A549 (cell line): ENCODE measurements around the gene CUTA.

Experiments used
- CEBPB ChIP-seq, 2 experiments: fragments of >200 bp in 1 of 2; sonication (Bioruptor Twin) in 1 of 2; formaldehyde crosslinking in 1 of 2; IDR thresholded peaks; 2 replicates each; pipeline ENCODE4 v1.6.1; 2012 to 2016
- HDAC2 ChIP-seq: fragments of 200-600 bp; sonication (generic); IDR thresholded peaks from 2 replicates; pipeline ENCODE4 v1.6.1; 2016
- HEYL ChIP-seq: fragments of 250-450 bp; sonication (Bioruptor Pico); IDR thresholded peaks from 2 replicates; pipeline ENCODE4 v1.8.0; 2021; ENCODE audit warnings: mild to moderate bottlenecking, moderate library complexity
- JUNB ChIP-seq: fragments of >200 bp; sonication (Bioruptor Twin); formaldehyde crosslinking; IDR thresholded peaks from 2 replicates; pipeline ENCODE4 v1.6.1; 2016
- MAZ ChIP-seq: fragments of 150-350 bp; IDR thresholded peaks from 2 replicates; pipeline ENCODE4 v1.6.1; 2014; ENCODE audit warnings: antibody characterized with exemption, low read depth, low read length, borderline replicate concordance
- NFE2L2 ChIP-seq: fragments of 150-350 bp; conservative IDR thresholded peaks from 2 replicates; pipeline ENCODE4 v1.6.1; 2014; ENCODE audit warnings: low read length
- POLR2A ChIP-seq: IDR thresholded peaks from 2 replicates; pipeline ENCODE4 v1.6.1; 2012; ENCODE audit warnings: mild to moderate bottlenecking, low read length
- RAD21 ChIP-seq, 2 experiments: fragments of >200 bp in 1 of 2; sonication (Bioruptor Twin) in 1 of 2; formaldehyde crosslinking in 1 of 2; IDR thresholded peaks in 1 of 2; conservative IDR thresholded peaks in 1 of 2; 2 replicates in 1 of 2; 3 replicates in 1 of 2; pipeline ENCODE4 v1.6.1; 2012 to 2018; ENCODE audit warnings: inconsistent platforms in 1 of 2
- RCOR1 ChIP-seq: fragments of 150-350 bp; IDR thresholded peaks from 2 replicates; pipeline ENCODE4 v1.6.1; 2014; ENCODE audit warnings: antibody characterized with exemption, low read length, low read depth
- RNF2 ChIP-seq: fragments of 200-600 bp; sonication (generic); IDR thresholded peaks from 2 replicates; pipeline ENCODE4 v1.6.1; 2016; ENCODE audit warnings: low read depth, mild to moderate bottlenecking, antibody characterized with exemption, moderate library complexity, borderline replicate concordance
- TP53 ChIP-seq: fragments of 250-450 bp; sonication (Bioruptor Pico); IDR thresholded peaks from 2 replicates; pipeline ENCODE4 v1.5.0; 2021; ENCODE audit warnings: mild to moderate bottlenecking, moderate library complexity
- TF ChIP-seq, protein P1 (sequence below): fragments of >200 bp; sonication (Bioruptor Twin); formaldehyde crosslinking; IDR thresholded peaks from 3 replicates; pipeline ENCODE4 v1.5.1; 2016
- TF ChIP-seq, protein P2 (sequence below): fragments of >200 bp; sonication (Bioruptor Twin); formaldehyde crosslinking; IDR thresholded peaks from 2 replicates; pipeline ENCODE4 v1.6.1; 2016
- TF ChIP-seq, protein P3 (sequence below): fragments of 450-650 bp; IDR thresholded peaks from 2 replicates; pipeline ENCODE4 v1.6.1; 2014; ENCODE audit warnings: antibody characterized with exemption

DNA sequence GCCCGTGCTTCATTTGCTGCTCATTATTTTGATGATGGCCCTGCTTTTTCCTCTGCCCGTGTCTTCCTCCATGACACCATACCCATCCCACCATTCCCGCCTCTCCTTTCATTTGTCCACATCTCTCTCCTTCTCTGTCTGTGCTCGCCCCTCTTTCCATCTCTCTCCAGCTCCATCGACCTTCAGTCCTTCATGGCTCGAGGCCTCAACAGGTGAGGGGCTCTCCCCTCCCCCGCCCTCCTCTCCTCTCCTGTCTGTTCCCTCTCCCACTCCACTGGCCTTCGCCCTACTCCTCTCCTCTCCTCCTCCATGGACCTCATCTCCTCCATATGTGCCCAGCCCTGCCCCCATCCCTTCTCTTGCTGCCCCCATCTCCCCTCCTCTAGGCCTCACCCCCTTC, 24.4 kb upstream of the CUTA start:
- TF ChIP-seq HEYL (CRISPR knock-in tag) (no peak), RAD21 (conservative IDR thresholded peaks at IDR 0.05 in 1 of 2, IDR thresholded peaks at IDR 0.05 in 1 of 2) (no peak), NFE2L2 (no peak), CEBPB (IDR thresholded peaks at IDR 0.05) (no peak), POLR2A (no peak), TP53 (no peak), JUNB (no peak), RNF2 (no peak), MAZ (no peak), RCOR1 (no peak), HDAC2 (no peak)
- TF ChIP-seq, protein P1, sequence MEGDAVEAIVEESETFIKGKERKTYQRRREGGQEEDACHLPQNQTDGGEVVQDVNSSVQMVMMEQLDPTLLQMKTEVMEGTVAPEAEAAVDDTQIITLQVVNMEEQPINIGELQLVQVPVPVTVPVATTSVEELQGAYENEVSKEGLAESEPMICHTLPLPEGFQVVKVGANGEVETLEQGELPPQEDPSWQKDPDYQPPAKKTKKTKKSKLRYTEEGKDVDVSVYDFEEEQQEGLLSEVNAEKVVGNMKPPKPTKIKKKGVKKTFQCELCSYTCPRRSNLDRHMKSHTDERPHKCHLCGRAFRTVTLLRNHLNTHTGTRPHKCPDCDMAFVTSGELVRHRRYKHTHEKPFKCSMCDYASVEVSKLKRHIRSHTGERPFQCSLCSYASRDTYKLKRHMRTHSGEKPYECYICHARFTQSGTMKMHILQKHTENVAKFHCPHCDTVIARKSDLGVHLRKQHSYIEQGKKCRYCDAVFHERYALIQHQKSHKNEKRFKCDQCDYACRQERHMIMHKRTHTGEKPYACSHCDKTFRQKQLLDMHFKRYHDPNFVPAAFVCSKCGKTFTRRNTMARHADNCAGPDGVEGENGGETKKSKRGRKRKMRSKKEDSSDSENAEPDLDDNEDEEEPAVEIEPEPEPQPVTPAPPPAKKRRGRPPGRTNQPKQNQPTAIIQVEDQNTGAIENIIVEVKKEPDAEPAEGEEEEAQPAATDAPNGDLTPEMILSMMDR = no peak
- TF ChIP-seq, protein P2, sequence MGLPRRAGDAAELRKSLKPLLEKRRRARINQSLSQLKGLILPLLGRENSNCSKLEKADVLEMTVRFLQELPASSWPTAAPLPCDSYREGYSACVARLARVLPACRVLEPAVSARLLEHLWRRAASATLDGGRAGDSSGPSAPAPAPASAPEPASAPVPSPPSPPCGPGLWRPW = no peak
- TF ChIP-seq, protein P3, sequence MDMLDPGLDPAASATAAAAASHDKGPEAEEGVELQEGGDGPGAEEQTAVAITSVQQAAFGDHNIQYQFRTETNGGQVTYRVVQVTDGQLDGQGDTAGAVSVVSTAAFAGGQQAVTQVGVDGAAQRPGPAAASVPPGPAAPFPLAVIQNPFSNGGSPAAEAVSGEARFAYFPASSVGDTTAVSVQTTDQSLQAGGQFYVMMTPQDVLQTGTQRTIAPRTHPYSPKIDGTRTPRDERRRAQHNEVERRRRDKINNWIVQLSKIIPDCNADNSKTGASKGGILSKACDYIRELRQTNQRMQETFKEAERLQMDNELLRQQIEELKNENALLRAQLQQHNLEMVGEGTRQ = no peak
